ENCODE data around the gene MYOCOS.

DNA sequence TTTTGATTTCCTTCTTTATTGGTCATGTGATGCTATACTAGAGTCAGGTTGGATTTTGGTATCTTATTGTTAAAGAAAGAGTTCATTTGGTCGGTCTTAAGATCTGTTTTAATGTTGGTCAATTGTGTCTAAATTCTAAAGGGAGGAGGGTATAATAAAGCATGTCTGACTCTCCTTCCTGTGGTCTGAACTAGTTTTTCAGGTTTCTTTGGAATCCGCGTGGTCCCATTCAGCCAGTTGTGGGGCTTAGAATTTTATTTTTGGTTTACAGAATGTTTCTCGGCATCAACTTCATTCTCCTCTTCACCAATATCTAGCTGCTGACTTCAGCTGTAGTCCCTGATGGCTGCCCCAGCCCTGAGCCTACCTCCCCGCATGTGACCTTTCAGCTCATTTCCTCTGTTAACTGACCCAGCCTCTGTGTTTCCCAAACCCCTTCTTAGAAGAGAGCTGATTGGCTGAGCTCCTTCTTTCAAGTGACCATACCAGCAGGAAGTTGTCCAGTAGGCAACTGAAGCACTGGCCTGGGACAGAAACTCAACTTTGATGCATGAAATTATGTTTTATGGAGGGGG, 39.1 kb downstream of the MYOCOS start:
- TF ChIP-seq, protein P1, sequence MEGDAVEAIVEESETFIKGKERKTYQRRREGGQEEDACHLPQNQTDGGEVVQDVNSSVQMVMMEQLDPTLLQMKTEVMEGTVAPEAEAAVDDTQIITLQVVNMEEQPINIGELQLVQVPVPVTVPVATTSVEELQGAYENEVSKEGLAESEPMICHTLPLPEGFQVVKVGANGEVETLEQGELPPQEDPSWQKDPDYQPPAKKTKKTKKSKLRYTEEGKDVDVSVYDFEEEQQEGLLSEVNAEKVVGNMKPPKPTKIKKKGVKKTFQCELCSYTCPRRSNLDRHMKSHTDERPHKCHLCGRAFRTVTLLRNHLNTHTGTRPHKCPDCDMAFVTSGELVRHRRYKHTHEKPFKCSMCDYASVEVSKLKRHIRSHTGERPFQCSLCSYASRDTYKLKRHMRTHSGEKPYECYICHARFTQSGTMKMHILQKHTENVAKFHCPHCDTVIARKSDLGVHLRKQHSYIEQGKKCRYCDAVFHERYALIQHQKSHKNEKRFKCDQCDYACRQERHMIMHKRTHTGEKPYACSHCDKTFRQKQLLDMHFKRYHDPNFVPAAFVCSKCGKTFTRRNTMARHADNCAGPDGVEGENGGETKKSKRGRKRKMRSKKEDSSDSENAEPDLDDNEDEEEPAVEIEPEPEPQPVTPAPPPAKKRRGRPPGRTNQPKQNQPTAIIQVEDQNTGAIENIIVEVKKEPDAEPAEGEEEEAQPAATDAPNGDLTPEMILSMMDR (IDR thresholded peaks at IDR 0.05 in 8 of 11, conservative IDR thresholded peaks at IDR 0.05 in 3 of 11) = no peak
- no peak for TF ChIP-seq POLR2A (IDR thresholded peaks at IDR 0.05)

Data from spleen (tissue), 7 donors.